Panc1 (cell line): ENCODE data around the gene JPH2. TPM values are rescaled to one million over a fixed set of nuclear protein-coding genes. Genes with fewer than 3 reads are reported as not detected.

Experiments used
- ATAC-seq: fragments of 200-7000 bp; cut with Tn5 transposase; 2 replicates; pipeline ENCODE4 v1.9.1; 2020; ENCODE audit warnings: mild to moderate bottlenecking, moderate library complexity
- BruUV-seq: library from RNA; stranded (reverse); fragments of 400-500 nt; replicated peaks from 2 replicates; lab custom pipeline; 2021; lab: Mats Ljungman, UMichigan
- CTCF ChIA-PET: fragments of 300-600 bp; sonication (Branson Sonifier 250); formaldehyde crosslinking; loops from one replicate; lab custom pipeline; 2022; ENCODE audit warnings: antibody characterized with exemption; lab: Charles Lee
- POLR2A ChIA-PET: fragments of 300-600 bp; sonication (Branson Sonifier 250); formaldehyde crosslinking; loops from one replicate; lab custom pipeline; 2022; ENCODE audit warnings: antibody characterized with exemption; lab: Charles Lee
- DNase-seq: peaks from one replicate; pipeline ENCODE4 v3.0.0-alpha.2; 2010; ENCODE audit warnings: low read depth, low spot score
- H3K27ac ChIP-seq: 2 replicates; pipeline ENCODE4 v1.5.1; 2011; ENCODE audit warnings: mild to moderate bottlenecking, low read length, inconsistent platforms
- H3K27me3 ChIP-seq: fragments of 200-500 bp; sonication (Bioruptor generic); 2 replicates; pipeline ENCODE4 v1.6.0; 2014; ENCODE audit warnings: low read length, inconsistent platforms; ENCODE audit not compliant: control insufficient read depth, insufficient read depth
- H3K36me3 ChIP-seq: fragments of 200-500 bp; sonication (Bioruptor generic); 2 replicates; pipeline ENCODE4 v1.5.1; 2014; ENCODE audit warnings: inconsistent platforms, mild to moderate bottlenecking, low read length, moderate library complexity; ENCODE audit not compliant: control insufficient read depth, insufficient read depth
- H3K4me1 ChIP-seq: 2 replicates; pipeline ENCODE4 v1.5.1; 2011; ENCODE audit warnings: inconsistent platforms, mild to moderate bottlenecking, low read length, moderate library complexity; ENCODE audit not compliant: control insufficient read depth, insufficient read depth
- H3K4me3 ChIP-seq, 2 experiments: 2 replicates each; pipeline ENCODE4 v1.5.1; 2011 to 2012; ENCODE audit warnings: low read depth in 2 of 2, low read length in 2 of 2, mild to moderate bottlenecking in 2 of 2, inconsistent platforms in 1 of 2, moderate library complexity in 1 of 2
- H3K9me3 ChIP-seq: fragments of 200-500 bp; sonication (Bioruptor generic); 2 replicates; pipeline ENCODE4 v1.5.1; 2014; ENCODE audit warnings: low read depth, mild to moderate bottlenecking, inconsistent platforms, low read length, moderate library complexity; ENCODE audit not compliant: control insufficient read depth, insufficient read depth
- CTCF ChIP-seq: fragments of 450-650 bp; IDR thresholded peaks from 2 replicates; pipeline ENCODE4 v1.5.1; 2017; ENCODE audit warnings: mild to moderate bottlenecking
- POLR2AphosphoS5 ChIP-seq: IDR thresholded peaks from 2 replicates; pipeline ENCODE4 v1.6.1; 2012; ENCODE audit warnings: mild to moderate bottlenecking, low read depth, low read length, moderate library complexity
- REST ChIP-seq, 2 experiments: IDR thresholded peaks; 2 replicates each; pipeline ENCODE4 v1.6.1; 2011 to 2012; ENCODE audit warnings: low read depth in 2 of 2, control low read depth in 1 of 2, low read length in 1 of 2, mild to moderate bottlenecking in 1 of 2, moderate library complexity in 1 of 2; ENCODE audit not compliant: insufficient read depth in 1 of 2
- SIN3A ChIP-seq: IDR thresholded peaks from 2 replicates; pipeline ENCODE4 v1.6.1; 2012; ENCODE audit warnings: low read depth, mild to moderate bottlenecking, low read length, moderate library complexity, borderline replicate concordance; ENCODE audit not compliant: insufficient read depth
- TCF7L2 ChIP-seq: IDR thresholded peaks from 2 replicates; pipeline ENCODE4 v1.6.1; 2011; ENCODE audit warnings: mild to moderate bottlenecking, low read depth, low read length, inconsistent platforms
- in situ Hi-C: cut with HindIII; loops from 2 replicates; pipeline ENCODE4 v1.10.0; 2016; ENCODE audit warnings: low sequenced_read_pairs, low pct_unique_long_range_greater_than_20kb
- intact Hi-C: fragments of 100-400 bp; cut with micrococcal nuclease; formaldehyde crosslinking; loops from one replicate; pipeline ENCODE4 v1.10.0; 2022; ENCODE audit not compliant: unreplicated experiment
- total RNA-seq: library from RNA; stranded (reverse); gene quantifications from one replicate; pipeline ENCODE4 v1.2.1, GENCODE V29; 2021; ENCODE audit not compliant: unreplicated experiment

JPH2 gene
- total RNA-seq, 1 experiment from 2014 or later = 0.49 TPM

GRCh38 chr20:44066645-44067606, 120.1 kb downstream of the JPH2 start:
- in situ Hi-C loops (no loop called here), intact Hi-C loops (no loop called here)
- no TSS peak for BruUV-seq
- POLR2A ChIA-PET = no interaction called here
- no peaks in the 10 kb centered on the region for H3K36me3 ChIP-seq
- no peak for DNase-seq
- no peak for ATAC-seq
- no peak overlapping the region for H3K4me3 ChIP-seq
- no peaks in the 10 kb centered on the region for H3K27me3 ChIP-seq
- no peaks in the 10 kb centered on the region for H3K4me1 ChIP-seq
- no peaks in the 10 kb centered on the region for H3K9me3 ChIP-seq
- no peak for TF ChIP-seq CTCF
- CTCF ChIA-PET = no interaction called here
- H3K27ac ChIP-seq = no peak overlapping the region

GRCh38 chr20:44065401-44066340, 121.3 kb downstream of the JPH2 start:
- H3K9me3 ChIP-seq = no peaks in the 10 kb centered on the region
- H3K27me3 ChIP-seq = no peaks in the 10 kb centered on the region
- in situ Hi-C loops (no loop called here), intact Hi-C loops (no loop called here)
- H3K36me3 ChIP-seq = no peaks in the 10 kb centered on the region
- POLR2A ChIA-PET = no interaction called here
- CTCF ChIA-PET = no interaction called here
- H3K27ac ChIP-seq = no peak overlapping the region
- TF ChIP-seq SIN3A = no peak
- no peaks in the 10 kb centered on the region for H3K4me1 ChIP-seq
- no peak overlapping the region for H3K4me3 ChIP-seq
- no TSS peak for BruUV-seq
- no peak for DNase-seq
- ATAC-seq = no peak

- H3K36me3 ChIP-seq = no peaks in the 10 kb centered on the region
- no peaks in the 10 kb centered on the region for H3K4me1 ChIP-seq
- no peaks in the 10 kb centered on the region for H3K27me3 ChIP-seq
- no peak for DNase-seq
- no peak overlapping the region for H3K4me3 ChIP-seq
- no TSS peak for BruUV-seq
- CTCF ChIA-PET = no interaction called here
- no peaks in the 10 kb centered on the region; the same call in 1 of the 2 replicates for H3K9me3 ChIP-seq
- no peak for ATAC-seq
- POLR2A ChIA-PET = no interaction called here
- TF ChIP-seq POLR2AphosphoS5 = no peak
- TF ChIP-seq TCF7L2 = no peak
- no peak for TF ChIP-seq REST (IDR thresholded peaks at IDR 0.05; ENCODE audit: insufficient read depth in 1 of 2, low read depth in 2 of 2, low read length in 1 of 2)
- TF ChIP-seq SIN3A = no peak
- TF ChIP-seq CTCF = no peak
- in situ Hi-C loops (no loop called here), intact Hi-C loops (no loop called here)
- H3K27ac ChIP-seq = no peak overlapping the region
Observed at GRCh38 chr20:44064501-44065400, 122.2 kb downstream of the JPH2 start.
